Neuronal stem cell (in vitro differentiated cells): Measurements from ENCODE around the gene PTPN4.
A peak's percentile ranks its signal among the peaks of the same experiment; 100 is the strongest.

Experiments
- DNase-seq: peaks from one replicate; pipeline ENCODE4 v3.0.0-alpha.2; 2013; ENCODE audit warnings: low spot score
- H2AFZ ChIP-seq: one replicate; pipeline ENCODE4 v1.6.1; 2013; ENCODE audit warnings: mild to moderate bottlenecking, low read length, inconsistent platforms
- H2AK5ac ChIP-seq: 2 replicates; pipeline ENCODE4 v1.6.1; 2013; ENCODE audit warnings: low read depth, mild to moderate bottlenecking, inconsistent platforms, low read length, moderate library complexity, mixed read lengths
- H2BK120ac ChIP-seq: 2 replicates; pipeline ENCODE4 v1.6.1; 2013; ENCODE audit warnings: low read depth, mild to moderate bottlenecking, inconsistent platforms, low read length, moderate library complexity, mixed read lengths
- H2BK12ac ChIP-seq: one replicate; pipeline ENCODE4 v1.6.1; 2013; ENCODE audit warnings: low read length, inconsistent platforms
- H2BK15ac ChIP-seq: 2 replicates; pipeline ENCODE4 v1.6.1; 2013; ENCODE audit warnings: mild to moderate bottlenecking, low read length, inconsistent platforms, mixed read lengths
- H2BK5ac ChIP-seq: one replicate; pipeline ENCODE4 v1.6.1; 2013; ENCODE audit warnings: inconsistent platforms, mild to moderate bottlenecking, low read length, moderate library complexity
- H3K14ac ChIP-seq: one replicate; pipeline ENCODE4 v1.6.1; 2013; ENCODE audit warnings: low read length, inconsistent platforms
- H3K18ac ChIP-seq: 2 replicates; pipeline ENCODE4 v1.6.1; 2013; ENCODE audit warnings: low read length, inconsistent platforms
- H3K23ac ChIP-seq: 2 replicates; pipeline ENCODE4 v1.6.1; 2013; ENCODE audit warnings: low read depth, mild to moderate bottlenecking, mixed read lengths, low read length, inconsistent platforms; ENCODE audit not compliant: poor library complexity
- H3K27ac ChIP-seq: replicated peaks from 3 replicates; pipeline ENCODE4 v1.5.1; 2013; ENCODE audit warnings: low read length, inconsistent platforms
- H3K27me3 ChIP-seq, 3 experiments: 2 replicates each; pipeline ENCODE4 v1.6.1; 2013; ENCODE audit warnings: low read length in 3 of 3, mild to moderate bottlenecking in 2 of 3, inconsistent platforms in 1 of 3, low read depth in 1 of 3, mixed read lengths in 1 of 3, moderate library complexity in 1 of 3; ENCODE audit not compliant: control insufficient read depth in 3 of 3, insufficient read depth in 3 of 3
- H3K36me3 ChIP-seq, 2 donors: replicated peaks in 1 of 2; 2 replicates each; pipeline ENCODE4 v1.6.1; 2013; ENCODE audit warnings: low read length in 2 of 2; ENCODE audit not compliant: control insufficient read depth in 2 of 2, insufficient read depth in 2 of 2
- H3K4ac ChIP-seq: 2 replicates; pipeline ENCODE4 v1.6.1; 2013; ENCODE audit warnings: inconsistent platforms, mild to moderate bottlenecking, low read length, moderate library complexity
- H3K4me1 ChIP-seq, 2 donors: 1 replicate in 1 of 2; 2 replicates in 1 of 2; pipeline ENCODE4 v1.6.1; 2013; ENCODE audit warnings: low read length in 2 of 2, low read depth in 1 of 2; ENCODE audit not compliant: control insufficient read depth in 2 of 2, insufficient read depth in 1 of 2
- H3K4me2 ChIP-seq: one replicate; pipeline ENCODE4 v1.6.1; 2013; ENCODE audit warnings: mild to moderate bottlenecking, low read length, inconsistent platforms; ENCODE audit not compliant: insufficient read depth, poor library complexity, severe bottlenecking
- H3K4me3 ChIP-seq, 2 donors: 2 replicates each; pipeline ENCODE4 v1.5.1; 2013; ENCODE audit warnings: low read length in 2 of 2, mild to moderate bottlenecking in 2 of 2, inconsistent platforms in 1 of 2, moderate library complexity in 1 of 2
- H3K79me1 ChIP-seq: one replicate; pipeline ENCODE4 v1.6.1; 2013; ENCODE audit warnings: low read depth, mild to moderate bottlenecking, inconsistent platforms, low read length, moderate library complexity
- H3K9ac ChIP-seq: one replicate; pipeline ENCODE4 v1.6.1; 2013; ENCODE audit warnings: mild to moderate bottlenecking, low read depth, low read length, inconsistent platforms; ENCODE audit not compliant: poor library complexity
- H3K9me3 ChIP-seq, 2 donors: replicated peaks in 1 of 2; 2 replicates each; pipeline versions ENCODE3 to v1.6.1; 2013; ENCODE audit warnings: low read length in 2 of 2, mild to moderate bottlenecking in 2 of 2, inconsistent platforms in 1 of 2, low read depth in 1 of 2, mixed read lengths in 1 of 2, moderate library complexity in 1 of 2; ENCODE audit not compliant: control insufficient read depth in 2 of 2, insufficient read depth in 1 of 2
- H4K8ac ChIP-seq: one replicate; pipeline ENCODE4 v1.6.1; 2013; ENCODE audit warnings: low read depth, mild to moderate bottlenecking, inconsistent platforms, low read length, moderate library complexity
- H4K91ac ChIP-seq: one replicate; pipeline ENCODE4 v1.6.1; 2013; ENCODE audit warnings: low read length, low read depth, mild to moderate bottlenecking, inconsistent platforms; ENCODE audit not compliant: poor library complexity
- WGBS, 2 donors: extraction: QIAGEN DNeasy Blood & Tissue Kit; methylation state at CpG; one replicate each; pipeline ENCODE4 v1.1.7; 2013; ENCODE audit warnings: missing lambda C conversion rate in 2 of 2, mixed read lengths in 1 of 2; ENCODE audit not compliant: insufficient read length in 2 of 2, insufficient replicate concordance in 1 of 2; ENCODE audit errors: extremely low coverage in 2 of 2; 5-methylcytosine and 5-hydroxymethylcytosine counted together

PTPN4 gene

DNA sequence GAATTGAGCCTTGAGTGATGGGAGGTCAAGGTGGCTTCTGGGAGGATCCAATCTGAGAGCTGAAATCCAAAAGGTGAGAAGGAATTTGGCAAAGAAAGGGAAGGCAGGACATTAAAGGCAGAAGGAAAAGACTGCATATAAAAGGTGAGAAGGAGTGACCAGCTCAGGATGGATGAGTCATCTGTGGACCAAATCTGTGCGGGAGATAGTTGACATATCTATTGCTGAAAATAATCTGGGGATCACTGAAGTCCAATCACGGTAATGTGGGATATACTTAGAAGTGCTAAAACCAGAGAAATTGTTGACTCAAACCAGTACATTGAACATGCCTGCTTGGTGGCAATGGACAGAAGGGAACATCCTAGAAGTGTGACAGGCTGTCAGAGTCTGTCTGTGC lies 8.0 kb upstream of the PTPN4 start:
- Histone ChIP-seq H2BK15ac (no peak overlapping the region), H3K23ac (no peak overlapping the region), H3K18ac (no peak overlapping the region), H2BK120ac (no peak overlapping the region), H3K36me3 (no peaks in the 10 kb centered on the region), H2AK5ac (no peak overlapping the region), H2BK5ac (no peak overlapping the region), H3K27ac (no peak overlapping the region), H3K79me1 (no peaks in the 10 kb centered on the region), H3K4me2 (no peak overlapping the region), H2AFZ (no peak overlapping the region), H4K91ac (no peak overlapping the region), H3K4me3 (no peak overlapping the region), H3K4ac (no peak overlapping the region), H4K8ac (no peak overlapping the region), H3K14ac (no peak overlapping the region), H3K9ac (no peak overlapping the region), H3K9me3 (no peaks in the 10 kb centered on the region), H3K4me1 (peaks cover 5 to 8% of the 10 kb centered on the region in 2 donors), H3K27me3 (peaks cover 0 to 24% (median 0%) of the 10 kb centered on the region in 3 experiments), H2BK12ac (no peak overlapping the region)
- whole genome bisulfite sequencing, 2 donors = no CpG with 5 or more reads among the region's 2 CpGs
- no peak for DNase-seq

DNA sequence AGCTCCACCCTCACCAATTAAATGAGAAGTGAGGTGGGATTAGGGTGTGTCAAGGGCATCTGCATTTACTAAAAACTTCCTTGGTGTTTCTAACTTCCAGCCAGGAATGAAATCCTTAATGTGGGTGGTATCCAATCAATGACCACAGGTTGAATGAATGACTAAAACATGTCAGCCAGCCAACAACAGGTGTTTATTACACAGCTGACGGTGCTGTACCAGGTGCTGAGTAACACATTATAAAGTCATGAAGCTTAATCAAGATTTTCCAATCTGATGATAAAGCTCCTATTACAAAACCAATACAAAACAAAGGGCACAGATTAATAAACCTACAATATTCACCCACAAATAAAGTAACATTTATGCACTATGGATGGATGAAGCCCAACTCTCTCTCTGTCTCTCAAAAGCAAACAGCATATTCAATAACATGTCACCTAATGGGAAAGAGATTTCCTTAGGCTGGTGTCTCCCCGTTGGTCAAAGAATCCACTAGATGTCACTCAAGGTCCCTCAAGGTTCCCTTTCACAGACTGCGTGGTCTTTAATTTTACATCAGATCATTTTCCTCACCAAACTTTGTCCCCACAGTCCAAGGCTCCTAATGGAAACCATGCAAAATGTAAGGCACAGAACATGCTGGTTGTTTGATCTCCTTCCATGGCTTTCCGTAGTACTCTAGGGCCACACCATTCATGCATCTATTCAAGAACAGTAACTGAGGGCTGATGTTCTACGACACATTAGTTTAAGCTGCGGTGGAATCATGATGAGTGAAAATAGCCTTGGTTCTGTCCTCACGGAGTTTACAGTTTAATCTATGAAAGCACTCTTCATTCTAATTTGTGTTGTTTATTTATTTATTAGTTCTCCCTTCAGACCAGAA lies 6.4 kb upstream of the PTPN4 start:
- no peak for DNase-seq
- no peak overlapping the region for H3K14ac ChIP-seq
- no peaks in the 10 kb centered on the region for H3K79me1 ChIP-seq
- H3K27ac ChIP-seq = no peak overlapping the region
- no peak overlapping the region for H2BK5ac ChIP-seq
- no peak overlapping the region for H3K23ac ChIP-seq
- no peak overlapping the region for H2BK120ac ChIP-seq
- H4K91ac ChIP-seq = no peak overlapping the region
- no peak overlapping the region for H3K9ac ChIP-seq
- H3K4me1 ChIP-seq = no peaks in the 10 kb centered on the region
- H3K4ac ChIP-seq = no peak overlapping the region
- no peak overlapping the region for H2BK12ac ChIP-seq
- H3K4me2 ChIP-seq = no peak overlapping the region
- H3K36me3 ChIP-seq = no peaks in the 10 kb centered on the region
- peaks cover 0 to 10% (median 0%) of the 10 kb centered on the region in 3 experiments for H3K27me3 ChIP-seq
- H3K18ac ChIP-seq = no peak overlapping the region
- peak overlapping the region; percentile 20 for H2AFZ ChIP-seq
- no peak overlapping the region for H2AK5ac ChIP-seq
- H3K4me3 ChIP-seq = no peak overlapping the region
- WGBS, 2 donors = no CpG with 5 or more reads among the region's 7 CpGs
- H2BK15ac ChIP-seq = no peak overlapping the region
- H3K9me3 ChIP-seq = no peaks in the 10 kb centered on the region
- H4K8ac ChIP-seq = no peak overlapping the region

DNA sequence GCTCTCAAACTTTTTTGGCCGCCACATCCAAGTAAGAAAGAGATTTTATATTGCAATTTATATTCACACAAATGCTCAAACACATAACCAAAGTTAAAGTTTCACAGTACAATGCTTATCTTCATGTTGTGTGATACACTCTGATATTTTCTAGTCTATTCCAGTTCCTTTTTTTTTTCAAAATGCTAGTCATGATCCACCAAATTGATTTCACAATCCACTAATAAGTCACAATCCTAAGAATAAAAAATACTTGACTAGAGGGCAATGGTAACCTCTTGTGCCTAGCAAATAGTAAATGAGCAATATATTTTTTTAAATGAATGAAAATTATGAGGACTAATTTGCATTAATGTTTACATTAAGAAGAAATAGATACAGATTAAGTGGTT lies 5.8 kb upstream of the PTPN4 start:
- H3K23ac ChIP-seq = no peak overlapping the region
- H3K18ac ChIP-seq = no peak overlapping the region
- H4K8ac ChIP-seq = no peak overlapping the region
- no peak overlapping the region for H3K4me2 ChIP-seq
- no CpG with 5 or more reads among the region's 1 CpG for WGBS, 2 donors
- no peak overlapping the region for H2BK5ac ChIP-seq
- H3K4ac ChIP-seq = no peak overlapping the region
- H3K4me3 ChIP-seq = no peak overlapping the region
- H3K27ac ChIP-seq = no peak overlapping the region
- no peaks in the 10 kb centered on the region for H3K36me3 ChIP-seq
- H2BK15ac ChIP-seq = no peak overlapping the region
- H3K4me1 ChIP-seq = peaks cover 0 to 2% of the 10 kb centered on the region in 2 donors
- peaks cover 0 to 6% (median 0%) of the 10 kb centered on the region in 3 experiments for H3K27me3 ChIP-seq
- H3K9me3 ChIP-seq = no peaks in the 10 kb centered on the region
- H3K79me1 ChIP-seq = no peaks in the 10 kb centered on the region
- no peak overlapping the region for H2AFZ ChIP-seq
- no peak overlapping the region for H3K9ac ChIP-seq
- no peak for DNase-seq
- no peak overlapping the region for H4K91ac ChIP-seq
- no peak overlapping the region for H2BK12ac ChIP-seq
- H3K14ac ChIP-seq = no peak overlapping the region
- no peak overlapping the region for H2BK120ac ChIP-seq
- no peak overlapping the region for H2AK5ac ChIP-seq

DNA sequence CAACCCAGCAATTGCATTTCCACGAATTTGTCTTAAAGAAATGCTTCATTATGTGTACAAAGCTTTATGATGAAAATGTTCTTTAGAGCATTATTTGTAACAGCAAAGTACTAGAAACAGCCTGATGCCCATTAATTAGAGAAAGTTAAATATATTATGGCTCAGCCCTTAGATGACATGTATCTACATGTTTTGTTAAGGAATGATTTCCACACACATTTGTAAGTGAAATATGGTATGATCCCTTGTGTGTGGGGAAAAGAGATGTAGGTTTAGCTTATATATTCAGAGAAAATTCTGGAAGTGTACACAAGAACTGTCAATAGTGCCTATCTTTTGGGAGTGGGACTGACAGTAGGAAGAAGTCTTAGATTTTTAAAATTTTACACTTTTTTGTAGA lies 3.8 kb upstream of the PTPN4 start:
- no peak overlapping the region for H3K14ac ChIP-seq
- H2BK5ac ChIP-seq = no peak overlapping the region
- peaks cover 0 to 2% of the 10 kb centered on the region in 2 donors for H3K4me1 ChIP-seq
- H3K9ac ChIP-seq = no peak overlapping the region
- H2AFZ ChIP-seq = no peak overlapping the region
- H3K23ac ChIP-seq = no peak overlapping the region
- H3K18ac ChIP-seq = no peak overlapping the region
- no peak overlapping the region for H4K91ac ChIP-seq
- H4K8ac ChIP-seq = no peak overlapping the region
- no peak for DNase-seq
- H3K79me1 ChIP-seq = no peaks in the 10 kb centered on the region
- no peak overlapping the region for H2BK12ac ChIP-seq
- no peak overlapping the region for H3K4me3 ChIP-seq
- no peak overlapping the region for H3K4me2 ChIP-seq
- no peaks in the 10 kb centered on the region for H3K36me3 ChIP-seq
- peaks cover 0 to 5% (median 0%) of the 10 kb centered on the region in 3 experiments for H3K27me3 ChIP-seq
- no CpG with 5 or more reads among the region's 1 CpG for WGBS, 2 donors
- H3K4ac ChIP-seq = no peak overlapping the region
- H2BK15ac ChIP-seq = no peak overlapping the region
- no peak overlapping the region for H2BK120ac ChIP-seq
- H3K27ac ChIP-seq = no peak overlapping the region
- no peak overlapping the region for H2AK5ac ChIP-seq
- no peaks in the 10 kb centered on the region for H3K9me3 ChIP-seq
